ENCODE measurements around the gene MNT.

MNT gene

GRCh38 chr17:2396192-2396567, 4.7 kb downstream of the MNT start:
- DNase-seq (ENCODE audit: low read depth), result no peak

GRCh38 chr17:2395258-2396181, 5.3 kb downstream of the MNT start:
- no peak for DNase-seq (ENCODE audit: low read depth)

- DNase-seq (ENCODE audit: low read depth), result no peak
Measured at GRCh38 chr17:2394775-2395201, 6.1 kb downstream of the MNT start.

DNA sequence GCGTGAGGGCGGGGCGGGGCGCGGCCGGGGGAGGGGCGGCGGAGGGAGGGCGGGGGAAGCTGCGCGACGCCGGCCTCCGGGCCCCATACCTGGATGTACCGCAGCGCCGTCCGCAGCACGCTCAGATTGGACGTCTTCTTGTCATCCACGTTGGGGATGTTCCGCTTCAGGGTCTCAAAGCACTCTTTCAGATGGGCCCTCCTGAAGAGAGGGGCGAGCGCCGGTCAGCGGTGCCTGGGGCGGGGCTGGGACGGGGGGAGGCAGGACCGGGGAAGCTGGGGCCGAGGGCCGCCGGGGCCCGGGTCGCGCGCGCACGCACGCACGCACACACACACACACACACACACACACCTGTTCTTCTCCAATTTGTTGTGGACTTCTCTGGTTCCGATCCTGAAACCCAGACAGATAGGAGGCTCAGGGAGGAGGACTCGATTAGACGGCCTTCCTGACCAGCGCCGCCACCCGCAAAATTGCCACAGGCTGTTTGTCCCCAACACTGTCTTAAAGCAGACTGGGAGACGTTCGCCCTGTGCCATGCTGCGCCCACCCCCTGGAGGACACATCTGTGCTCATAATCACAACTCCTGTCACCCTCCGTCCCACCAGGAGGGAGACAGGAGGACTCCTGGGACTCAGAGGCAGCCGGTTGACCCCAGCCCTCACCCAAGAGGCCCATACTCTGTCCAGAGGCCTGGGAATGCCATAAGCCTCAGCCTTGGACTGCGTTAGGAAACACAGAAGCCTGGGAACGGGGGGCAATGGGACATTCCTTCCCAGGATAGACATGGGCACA, 6.7 kb downstream of the MNT start:
- no peak for DNase-seq (ENCODE audit: low read depth)

DNA sequence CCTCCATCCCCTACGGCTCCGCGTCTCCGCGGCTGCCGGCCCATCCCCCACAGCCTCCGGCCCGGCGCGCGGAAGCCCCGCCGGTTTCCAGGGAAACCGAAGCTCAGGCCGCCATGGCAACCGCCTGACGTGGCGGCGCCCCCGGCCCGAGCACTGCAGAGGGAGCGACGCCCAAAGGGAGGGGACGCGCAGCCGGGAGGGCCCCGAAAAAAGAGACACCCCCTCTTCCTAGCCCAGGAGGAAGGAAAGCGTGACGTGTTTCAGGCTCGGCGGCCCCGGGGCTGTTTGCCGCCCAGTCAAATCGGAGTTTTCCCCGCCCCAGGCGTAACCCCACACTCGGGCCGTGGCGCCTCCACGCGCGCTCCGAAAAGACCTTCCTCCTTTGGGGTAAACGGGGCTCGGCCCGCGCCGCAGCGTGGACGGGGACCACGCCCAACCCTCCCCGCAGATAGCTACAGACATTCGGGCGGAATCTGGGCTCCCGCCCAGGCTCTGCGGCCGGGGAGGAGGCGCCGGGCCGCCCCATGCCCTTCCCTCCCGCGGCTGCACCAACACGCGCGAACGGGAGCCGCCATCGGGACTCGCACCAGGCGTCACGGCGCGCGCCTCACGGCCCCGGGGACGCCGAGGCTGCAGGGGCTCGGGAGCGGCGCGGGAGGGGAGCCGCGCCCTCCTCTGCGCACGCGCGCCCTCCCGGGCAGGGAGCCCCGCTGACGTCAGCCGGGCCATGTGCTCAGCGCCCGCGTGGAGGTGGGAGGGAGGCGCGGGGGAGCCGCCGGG, 7.5 kb downstream of the MNT start:
- no peak for DNase-seq (ENCODE audit: low read depth)

- DNase-seq (ENCODE audit: low read depth), result no peak
Measured at GRCh38 chr17:2392252-2393173, 8.3 kb downstream of the MNT start.

- no peak for DNase-seq (ENCODE audit: low read depth)
Measured at GRCh38 chr17:2391597-2392251, 9.1 kb downstream of the MNT start.

DNA sequence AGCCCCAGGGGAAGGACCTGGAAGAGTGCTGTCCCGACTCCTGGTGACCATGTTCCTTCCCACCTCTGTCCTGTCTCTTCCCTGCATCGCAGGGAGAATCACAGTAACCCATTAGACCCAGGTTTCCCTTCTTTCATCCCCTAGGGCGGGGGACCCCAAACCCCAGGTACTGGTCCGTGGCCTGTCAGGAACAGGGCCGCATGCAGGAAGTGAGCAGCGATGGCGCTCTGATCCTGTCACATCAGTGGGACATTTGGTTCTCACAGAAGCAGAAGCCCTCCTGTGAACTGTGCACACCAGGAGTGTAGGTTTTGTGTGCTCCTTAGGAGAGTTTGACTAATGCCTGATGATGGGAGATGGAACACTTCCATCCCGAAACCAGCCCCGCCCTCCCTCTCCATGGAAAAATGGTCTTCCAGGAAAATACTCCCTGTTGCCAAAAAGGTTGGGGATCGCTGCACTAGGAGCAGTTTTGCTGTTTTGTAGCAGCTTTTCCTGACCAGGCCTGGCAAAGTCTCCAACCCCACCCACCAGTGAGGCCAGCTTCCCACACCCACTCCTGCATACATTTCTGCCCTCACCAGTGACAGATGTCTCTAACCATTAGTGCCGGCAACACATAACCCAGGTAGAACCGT, 10.5 kb downstream of the MNT start:
- no peak for DNase-seq (ENCODE audit: low read depth)

- DNase-seq (ENCODE audit: low read depth), result no peak
Measured at GRCh38 chr17:2388683-2389055, 12.2 kb downstream of the MNT start.

GRCh38 chr17:2388020-2388682, 12.7 kb downstream of the MNT start:
- no peak for DNase-seq (ENCODE audit: low read depth)

GRCh38 chr17:2387086-2388019, 13.5 kb downstream of the MNT start:
- no peak for DNase-seq (ENCODE audit: low read depth)

- DNase-seq (ENCODE audit: low read depth), result no peak
Measured at GRCh38 chr17:2386400-2387085, 14.3 kb downstream of the MNT start.

- DNase-seq (ENCODE audit: low read depth), result no peak
Measured at GRCh38 chr17:2385240-2386210, 15.3 kb downstream of the MNT start.

DNA sequence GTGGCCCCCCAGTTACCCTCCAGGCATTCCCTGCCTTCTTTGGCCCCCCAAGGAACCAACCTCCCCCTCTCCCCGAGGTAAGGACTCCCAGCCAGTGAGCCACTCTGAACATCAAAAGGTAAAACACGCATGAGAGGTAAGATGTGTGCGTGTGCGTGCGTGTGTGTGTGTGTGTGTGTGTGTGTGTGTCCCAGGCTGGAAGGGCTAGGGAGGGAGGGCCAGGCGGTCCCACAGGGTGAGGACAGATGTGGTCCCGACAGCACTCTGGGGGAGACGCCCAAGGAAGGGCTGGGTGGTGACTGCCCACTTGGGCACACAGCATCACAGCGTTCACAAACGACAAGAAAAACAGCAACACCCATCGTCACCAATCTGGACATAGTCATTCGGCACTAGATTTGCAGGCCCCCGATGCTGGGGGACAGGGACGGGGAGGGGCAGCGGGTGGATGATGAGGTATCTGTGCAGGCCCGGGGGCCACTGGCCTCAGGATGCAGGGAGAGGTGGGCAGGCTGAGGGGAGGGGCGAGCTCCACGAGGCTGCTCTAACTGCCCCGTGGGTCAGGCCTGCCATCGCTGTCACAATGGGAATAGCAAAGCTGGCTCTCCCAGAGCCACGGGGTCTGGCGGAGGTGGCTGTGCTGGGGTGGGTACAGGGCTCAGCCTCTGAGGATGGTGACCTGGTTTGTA, 16.3 kb downstream of the MNT start:
- no peak for DNase-seq (ENCODE audit: low read depth)

GRCh38 chr17:2383628-2384167, 17.2 kb downstream of the MNT start:
- DNase-seq (ENCODE audit: low read depth), result no peak
